Activated CD8-positive, alpha-beta memory T cell treated with anti-CD3 and anti-CD28 coated beads for 4 hours (primary cell): ENCODE measurements around the gene LPCAT2.
"Not testable (repeated sequence)": the region's sequence is repeated elsewhere in the genome, so short reads cannot be mapped to it uniquely, and the experiment has no call there.

Experiments
- DNase-seq, 2 donors: peaks; one replicate each; pipeline ENCODE4 v3.0.0-alpha.2; 2020; ENCODE audit warnings: low read depth in 2 of 2

Gene LPCAT2

GRCh38 chr16:55605754-55606336, 97.0 kb downstream of the LPCAT2 start:
- DNase-seq = no peak

- no peak for DNase-seq
Measured at GRCh38 chr16:55613613-55614335, 104.9 kb downstream of the LPCAT2 start.

- no peak for DNase-seq
Measured at GRCh38 chr16:55615071-55615470, 106.2 kb downstream of the LPCAT2 start.

- not testable (repeated sequence) for DNase-seq
Measured at GRCh38 chr16:55615670-55616069, 106.8 kb downstream of the LPCAT2 start.

GRCh38 chr16:55621771-55622170, 112.9 kb downstream of the LPCAT2 start:
- no peak for DNase-seq

- no peak for DNase-seq
Measured at GRCh38 chr16:55622272-55622671, 113.4 kb downstream of the LPCAT2 start.

GRCh38 chr16:55622930-55623561, 114.2 kb downstream of the LPCAT2 start:
- no peak for DNase-seq

- DNase-seq = no peak
Measured at GRCh38 chr16:55623640-55624039, 114.8 kb downstream of the LPCAT2 start.

- no peak for DNase-seq
Measured at GRCh38 chr16:55624696-55625095, 115.8 kb downstream of the LPCAT2 start.

GRCh38 chr16:55625843-55626242, 117.0 kb downstream of the LPCAT2 start:
- DNase-seq = no peak

- DNase-seq = no peak
Measured at GRCh38 chr16:55628306-55628968, 119.6 kb downstream of the LPCAT2 start.

- no peak for DNase-seq
Measured at GRCh38 chr16:55630774-55631173, 121.9 kb downstream of the LPCAT2 start.

- no peak for DNase-seq
Measured at GRCh38 chr16:55632259-55632658, 123.4 kb downstream of the LPCAT2 start.

- DNase-seq = no peak
Measured at GRCh38 chr16:55634193-55634592, 125.3 kb downstream of the LPCAT2 start.
